ENCODE data around the gene GYPE. TPM values are rescaled to one million over a fixed set of nuclear protein-coding genes. Genes with fewer than 3 reads are reported as not detected.
"Not testable (repeated sequence)": the region's sequence is repeated elsewhere in the genome, so short reads cannot be mapped to it uniquely, and the experiment has no call there.

Gene GYPE
- total RNA-seq, 1 experiment from 2014 or later, result not detected

DNA sequence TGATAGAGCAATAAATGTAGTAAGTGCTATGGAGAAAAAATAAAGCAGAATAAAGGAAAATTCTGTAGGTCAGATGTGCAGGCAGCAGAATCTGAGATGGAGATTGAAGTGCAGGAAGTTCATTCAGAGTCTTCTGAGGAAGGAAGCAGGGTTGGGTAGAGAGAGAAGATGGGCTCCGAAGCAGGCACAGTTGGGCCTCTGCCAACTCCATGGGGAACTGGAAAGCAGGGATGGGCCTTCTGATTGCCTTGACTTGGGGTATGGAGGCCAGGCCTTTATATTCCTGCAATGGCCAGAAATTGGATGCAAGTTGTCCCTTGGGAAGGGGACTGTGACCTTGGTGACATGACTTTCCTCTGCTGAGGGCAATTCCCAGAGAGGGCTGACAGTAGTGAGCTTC lies 42.6 kb downstream of the GYPE start:
- H3F3A ChIP-seq (ENCODE audit: insufficient read depth, low read depth); H3K9me3 ChIP-seq (ENCODE audit: insufficient read depth, low read depth); H2AFZ ChIP-seq; H3K4me1 ChIP-seq (replicated peaks; ENCODE audit: insufficient read depth); H3K4me2 ChIP-seq; H3K36me3 ChIP-seq (ENCODE audit: low read depth); DNase-seq; H3K9me2 ChIP-seq (ENCODE audit: insufficient read depth); H3K27ac ChIP-seq; CTCF ChIA-PET; POLR2A ChIA-PET (ENCODE audit: unreplicated experiment); H3K27me3 ChIP-seq (ENCODE audit: insufficient read depth, low read depth); BruUV-seq (replicated peaks); H4K20me1 ChIP-seq (ENCODE audit: insufficient read depth); H3K79me2 ChIP-seq (ENCODE audit: low read depth); intact Hi-C loops (cut with micrococcal nuclease; ENCODE audit: unreplicated experiment); H3K4me3 ChIP-seq: not testable (repeated sequence)

GRCh38 chr4:143858456-143858855 lies 46.9 kb downstream of the GYPE start:
- TF ChIP-seq, protein P1, sequence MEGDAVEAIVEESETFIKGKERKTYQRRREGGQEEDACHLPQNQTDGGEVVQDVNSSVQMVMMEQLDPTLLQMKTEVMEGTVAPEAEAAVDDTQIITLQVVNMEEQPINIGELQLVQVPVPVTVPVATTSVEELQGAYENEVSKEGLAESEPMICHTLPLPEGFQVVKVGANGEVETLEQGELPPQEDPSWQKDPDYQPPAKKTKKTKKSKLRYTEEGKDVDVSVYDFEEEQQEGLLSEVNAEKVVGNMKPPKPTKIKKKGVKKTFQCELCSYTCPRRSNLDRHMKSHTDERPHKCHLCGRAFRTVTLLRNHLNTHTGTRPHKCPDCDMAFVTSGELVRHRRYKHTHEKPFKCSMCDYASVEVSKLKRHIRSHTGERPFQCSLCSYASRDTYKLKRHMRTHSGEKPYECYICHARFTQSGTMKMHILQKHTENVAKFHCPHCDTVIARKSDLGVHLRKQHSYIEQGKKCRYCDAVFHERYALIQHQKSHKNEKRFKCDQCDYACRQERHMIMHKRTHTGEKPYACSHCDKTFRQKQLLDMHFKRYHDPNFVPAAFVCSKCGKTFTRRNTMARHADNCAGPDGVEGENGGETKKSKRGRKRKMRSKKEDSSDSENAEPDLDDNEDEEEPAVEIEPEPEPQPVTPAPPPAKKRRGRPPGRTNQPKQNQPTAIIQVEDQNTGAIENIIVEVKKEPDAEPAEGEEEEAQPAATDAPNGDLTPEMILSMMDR (conservative IDR thresholded peaks at IDR 0.05), result no peak
- TF ChIP-seq EZH2 (IDR thresholded peaks at IDR 0.05; ENCODE audit: low read depth), result no peak
- H3K27me3 ChIP-seq (ENCODE audit: insufficient read depth, low read depth), result no peaks in the 10 kb centered on the region
- no peaks in the 10 kb centered on the region for H3K9me3 ChIP-seq (ENCODE audit: insufficient read depth, low read depth)
- intact Hi-C loops (cut with micrococcal nuclease; ENCODE audit: unreplicated experiment), result no loop called here
- CTCF ChIA-PET, result no interaction called here
- no peak overlapping the region for H2AFZ ChIP-seq
- no peaks in the 10 kb centered on the region for H3K79me2 ChIP-seq (ENCODE audit: low read depth)
- no peaks in the 10 kb centered on the region for H3K4me1 ChIP-seq (replicated peaks; ENCODE audit: insufficient read depth)
- H4K20me1 ChIP-seq (ENCODE audit: insufficient read depth), result no peaks in the 10 kb centered on the region
- BruUV-seq (replicated peaks), result no TSS peak
- H3K27ac ChIP-seq, result no peak overlapping the region
- no peak overlapping the region for H3K4me3 ChIP-seq
- H3K4me2 ChIP-seq, result no peak overlapping the region
- POLR2A ChIA-PET (ENCODE audit: unreplicated experiment), result no interaction called here
- no peaks in the 10 kb centered on the region for H3F3A ChIP-seq (ENCODE audit: insufficient read depth, low read depth)
- no peak for DNase-seq
- no peaks in the 10 kb centered on the region for H3K36me3 ChIP-seq (ENCODE audit: low read depth)
- no peaks in the 10 kb centered on the region for H3K9me2 ChIP-seq (ENCODE audit: insufficient read depth)

GRCh38 chr4:143857391-143858336 lies 47.7 kb downstream of the GYPE start:
- H3F3A ChIP-seq (ENCODE audit: insufficient read depth, low read depth); H2AFZ ChIP-seq; DNase-seq; H3K27ac ChIP-seq; H3K4me1 ChIP-seq (replicated peaks; ENCODE audit: insufficient read depth); intact Hi-C loops (cut with micrococcal nuclease; ENCODE audit: unreplicated experiment); CTCF ChIA-PET; POLR2A ChIA-PET (ENCODE audit: unreplicated experiment); H3K4me3 ChIP-seq; H3K79me2 ChIP-seq (ENCODE audit: low read depth); H3K4me2 ChIP-seq; H3K9me2 ChIP-seq (ENCODE audit: insufficient read depth); BruUV-seq (replicated peaks); H3K27me3 ChIP-seq (ENCODE audit: insufficient read depth, low read depth); H3K36me3 ChIP-seq (ENCODE audit: low read depth); H3K9me3 ChIP-seq (ENCODE audit: insufficient read depth, low read depth); H4K20me1 ChIP-seq (ENCODE audit: insufficient read depth): not testable (repeated sequence)

- H2AFZ ChIP-seq; H3K36me3 ChIP-seq (ENCODE audit: low read depth); H4K20me1 ChIP-seq (ENCODE audit: insufficient read depth): not testable (repeated sequence)
These were observed 49.3 kb downstream of the GYPE start for GRCh38 chr4:143856017-143856557.

DNA sequence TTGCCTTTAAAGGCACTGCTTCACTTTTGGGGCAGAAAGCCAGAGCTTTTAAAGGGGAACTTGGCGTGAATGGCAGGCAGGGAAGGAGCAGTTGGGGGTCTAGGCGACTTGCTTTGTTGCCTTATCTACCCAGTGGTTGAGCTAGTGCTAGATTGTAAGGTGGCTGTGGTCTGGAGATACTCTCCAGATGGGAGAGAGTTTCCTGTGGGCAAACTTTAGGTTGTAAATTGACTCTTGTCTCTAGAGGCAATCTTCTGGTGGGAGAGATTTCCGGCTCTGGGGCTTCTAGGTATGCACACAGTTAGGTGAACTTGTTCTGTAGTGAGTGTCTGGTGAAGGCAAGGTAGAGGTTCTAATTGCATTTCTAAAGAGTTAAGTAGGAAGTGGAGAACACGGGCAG lies 50.7 kb downstream of the GYPE start:
- H3K36me3 ChIP-seq (ENCODE audit: low read depth); H2AFZ ChIP-seq; H3K4me2 ChIP-seq; H3F3A ChIP-seq (ENCODE audit: insufficient read depth, low read depth); H3K4me3 ChIP-seq; H3K27me3 ChIP-seq (ENCODE audit: insufficient read depth, low read depth); H3K79me2 ChIP-seq (ENCODE audit: low read depth); POLR2A ChIA-PET (ENCODE audit: unreplicated experiment); H3K4me1 ChIP-seq (replicated peaks; ENCODE audit: insufficient read depth); BruUV-seq (replicated peaks); DNase-seq; H4K20me1 ChIP-seq (ENCODE audit: insufficient read depth); CTCF ChIA-PET; H3K9me3 ChIP-seq (ENCODE audit: insufficient read depth, low read depth); H3K9me2 ChIP-seq (ENCODE audit: insufficient read depth); H3K27ac ChIP-seq: not testable (repeated sequence)
- intact Hi-C loops (cut with micrococcal nuclease; ENCODE audit: unreplicated experiment), result loop anchor here (5.0 kb wide), 1 partner anchor 118 kb away; no protein-coding TSS in a partner anchor

More at GRCh38 chr4:143856017-143856557, 49.3 kb downstream of the GYPE start:
- H3K9me2 ChIP-seq (ENCODE audit: insufficient read depth); H3K4me3 ChIP-seq; BruUV-seq (replicated peaks); H3F3A ChIP-seq (ENCODE audit: insufficient read depth, low read depth); DNase-seq; H3K9me3 ChIP-seq (ENCODE audit: insufficient read depth, low read depth); H3K27me3 ChIP-seq (ENCODE audit: insufficient read depth, low read depth); H3K79me2 ChIP-seq (ENCODE audit: low read depth); POLR2A ChIA-PET (ENCODE audit: unreplicated experiment); H3K4me1 ChIP-seq (replicated peaks; ENCODE audit: insufficient read depth); H3K4me2 ChIP-seq; intact Hi-C loops (cut with micrococcal nuclease; ENCODE audit: unreplicated experiment); H3K27ac ChIP-seq: not testable (repeated sequence)
- CTCF ChIA-PET, result interaction anchor here (0.7 kb wide), 1 partner anchor 228 kb away, joined by 3 read pairs; no protein-coding TSS in a partner anchor

- intact Hi-C loops (cut with micrococcal nuclease; ENCODE audit: unreplicated experiment); H3K4me3 ChIP-seq; H4K20me1 ChIP-seq (ENCODE audit: insufficient read depth); H3K36me3 ChIP-seq (ENCODE audit: low read depth); H3K79me2 ChIP-seq (ENCODE audit: low read depth); H3F3A ChIP-seq (ENCODE audit: insufficient read depth, low read depth); H3K9me2 ChIP-seq (ENCODE audit: insufficient read depth); BruUV-seq (replicated peaks); CTCF ChIA-PET; POLR2A ChIA-PET (ENCODE audit: unreplicated experiment); H3K4me1 ChIP-seq (replicated peaks; ENCODE audit: insufficient read depth); DNase-seq; H3K27me3 ChIP-seq (ENCODE audit: insufficient read depth, low read depth); H3K27ac ChIP-seq; H2AFZ ChIP-seq; H3K4me2 ChIP-seq; H3K9me3 ChIP-seq (ENCODE audit: insufficient read depth, low read depth): not testable (repeated sequence)
These were observed 56.1 kb downstream of the GYPE start for GRCh38 chr4:143849296-143849695.
